DMS153 treated with DMSO at 0.1 percent for 48 hours (cell line): ENCODE data around the gene RBM7.

Experiments used
- DNase-seq: peaks from one replicate; lab custom pipeline; 2025; ENCODE audit not compliant: unreplicated experiment; lab: John Stamatoyannopoulos, UW

RBM7 gene

GRCh38 chr11:114447444-114447843, 47.0 kb downstream of the RBM7 start:
- DNase-seq = no peak

- no peak for DNase-seq
Measured at GRCh38 chr11:114447892-114448291, 47.4 kb downstream of the RBM7 start.

GRCh38 chr11:114448749-114449482, 48.5 kb downstream of the RBM7 start:
- no peak for DNase-seq

GRCh38 chr11:114449845-114450244, 49.4 kb downstream of the RBM7 start:
- DNase-seq = no peak

GRCh38 chr11:114452399-114452798, 51.9 kb downstream of the RBM7 start:
- no peak for DNase-seq
